CD14-positive monocyte (primary cell): Measurements from ENCODE around the gene STAT3. TPM values are rescaled to one million over a fixed set of nuclear protein-coding genes. Genes with fewer than 3 reads are reported as not detected.

Source experiments
- DNase-seq, 3 donors: peaks; one replicate each; pipeline ENCODE4 v3.0.0-alpha.2; 2011 to 2022
- H2AFZ ChIP-seq: 2 replicates; pipeline ENCODE4 v1.6.0; 2012; ENCODE audit warnings: mild to moderate bottlenecking, low read depth, low read length, inconsistent platforms; ENCODE audit not compliant: insufficient read depth, poor library complexity, severe bottlenecking
- H3K27ac ChIP-seq, 2 donors: 1 replicate in 1 of 2; 2 replicates in 1 of 2; pipeline ENCODE4 v1.5.1; 2012 to 2013; ENCODE audit warnings: low read length in 2 of 2, control low read depth in 1 of 2, inconsistent platforms in 1 of 2, low read depth in 1 of 2, mild to moderate bottlenecking in 1 of 2
- H3K27me3 ChIP-seq, 2 donors: one replicate each; pipeline versions ENCODE4 v1.6.0 to v1.6.1; 2011 to 2013; ENCODE audit warnings: low read length in 2 of 2; ENCODE audit not compliant: control insufficient read depth in 2 of 2, insufficient read depth in 2 of 2
- H3K36me3 ChIP-seq, 2 donors: replicated peaks in 1 of 2; 1 replicate in 1 of 2; 2 replicates in 1 of 2; pipeline versions ENCODE4 v1.5.1 to v1.6.1; 2012 to 2013; ENCODE audit warnings: low read length in 2 of 2, control low read depth in 1 of 2, inconsistent platforms in 1 of 2, mild to moderate bottlenecking in 1 of 2; ENCODE audit not compliant: insufficient read depth in 2 of 2, control insufficient read depth in 1 of 2
- H3K4me1 ChIP-seq, 2 donors: 1 replicate in 1 of 2; 2 replicates in 1 of 2; pipeline versions ENCODE4 v1.5.1 to v1.6.1; 2012 to 2013; ENCODE audit warnings: low read length in 2 of 2, control low read depth in 1 of 2, inconsistent platforms in 1 of 2, mild to moderate bottlenecking in 1 of 2, moderate library complexity in 1 of 2; ENCODE audit not compliant: insufficient read depth in 2 of 2, control insufficient read depth in 1 of 2
- H3K4me2 ChIP-seq: replicated peaks from 2 replicates; pipeline ENCODE3; 2012; ENCODE audit warnings: low read length, moderate library complexity, mild to moderate bottlenecking; ENCODE audit not compliant: poor library complexity, severe bottlenecking; ENCODE audit errors: extremely low read depth
- H3K4me3 ChIP-seq, 3 experiments: fragments of 200-600 bp in 1 of 3; sonication (generic) in 1 of 3; replicated peaks in 1 of 3; 1 replicate in 2 of 3; 2 replicates in 1 of 3; pipeline ENCODE4 v1.5.1; 2011 to 2013; ENCODE audit warnings: low read length in 3 of 3, mild to moderate bottlenecking in 3 of 3, control low read depth in 2 of 3, low read depth in 2 of 3, inconsistent platforms in 1 of 3, moderate library complexity in 1 of 3
- H3K79me2 ChIP-seq: 2 replicates; pipeline ENCODE4 v1.6.0; 2012; ENCODE audit warnings: mild to moderate bottlenecking, control low read depth, inconsistent platforms, low read length, moderate library complexity; ENCODE audit not compliant: insufficient read depth
- H3K9ac ChIP-seq: 2 replicates; pipeline ENCODE4 v1.6.0; 2017; ENCODE audit warnings: low read length, mild to moderate bottlenecking; ENCODE audit not compliant: insufficient read depth, poor library complexity, severe bottlenecking
- H3K9me3 ChIP-seq, 2 donors: replicated peaks in 1 of 2; 1 replicate in 1 of 2; 2 replicates in 1 of 2; pipeline versions ENCODE4 v1.5.1 to v1.6.1; 2012 to 2013; ENCODE audit warnings: low read length in 2 of 2, control low read depth in 1 of 2; ENCODE audit not compliant: control insufficient read depth in 1 of 2, insufficient read depth in 1 of 2
- H4K20me1 ChIP-seq: 2 replicates; pipeline ENCODE4 v1.6.0; 2012; ENCODE audit warnings: mild to moderate bottlenecking, low read length, control low read depth, moderate library complexity; ENCODE audit not compliant: insufficient read depth
- H3K27ac Mint-ChIP-seq, 7 donors: one replicate each; pipeline ENCODE4 v1.8.0; 2020; ENCODE audit warnings: mild to moderate bottlenecking in 7 of 7, mixed read lengths in 7 of 7, moderate library complexity in 6 of 7, inconsistent platforms in 2 of 7
- H3K27me3 Mint-ChIP-seq, 3 donors: one replicate each; pipeline ENCODE4 v1.8.0; 2021 to 2022; ENCODE audit warnings: low read depth in 3 of 3, mild to moderate bottlenecking in 3 of 3, mixed read lengths in 3 of 3, moderate library complexity in 3 of 3, inconsistent platforms in 1 of 3
- H3K36me3 Mint-ChIP-seq, 2 donors: one replicate each; pipeline ENCODE4 v1.8.0; 2020; ENCODE audit warnings: mixed read lengths in 2 of 2, inconsistent platforms in 1 of 2, mild to moderate bottlenecking in 1 of 2
- H3K4me1 Mint-ChIP-seq: one replicate; pipeline ENCODE4 v1.8.0; 2020; ENCODE audit warnings: mild to moderate bottlenecking, mixed read lengths
- H3K4me3 Mint-ChIP-seq, 2 donors: one replicate each; pipeline ENCODE4 v1.8.0; 2020; ENCODE audit warnings: mild to moderate bottlenecking in 2 of 2, mixed read lengths in 2 of 2, moderate library complexity in 1 of 2
- H3K9me3 Mint-ChIP-seq, 7 donors: one replicate each; pipeline ENCODE4 v1.8.0; 2020 to 2022; ENCODE audit warnings: mixed read lengths in 7 of 7, mild to moderate bottlenecking in 6 of 7, moderate library complexity in 6 of 7, inconsistent platforms in 2 of 7
- WGBS: methylation state at CpG from one replicate; pipeline ENCODE4 v1.1.5; 2013; ENCODE audit warnings: missing lambda C conversion rate; ENCODE audit not compliant: insufficient coverage; 5-methylcytosine and 5-hydroxymethylcytosine counted together
- intact Hi-C, 2 donors: fragments of 100-400 bp; cut with micrococcal nuclease; formaldehyde crosslinking; loops; one replicate each; pipeline versions ENCODE4 v1.15.0 to v1.15.1; 2023
- polyA plus RNA-seq, 3 donors: library from polyadenylated mRNA; depleted of rRNA in 1 of 3; unstranded in 2 of 3; stranded (reverse) in 1 of 3; fragments of 300-500 nt in 2 of 3; fragments of >200 nt in 1 of 3; fragmentation: Illumina TruSeq in 2 of 3; gene quantifications; 1 replicate in 2 of 3; 2 replicates in 1 of 3; pipeline ENCODE4 v1.2.3, GENCODE V29; 2012 to 2021
- TF ChIP-seq, protein P1 (sequence below): fragments of 200-600 bp; IDR thresholded peaks from one replicate; pipeline ENCODE4 v1.8.0; 2022; ENCODE audit warnings: antibody characterized with exemption, mild to moderate bottlenecking

STAT3 gene
- polyA plus RNA-seq, 3 donors = 73.0 to 155 (median 110) TPM

DNA sequence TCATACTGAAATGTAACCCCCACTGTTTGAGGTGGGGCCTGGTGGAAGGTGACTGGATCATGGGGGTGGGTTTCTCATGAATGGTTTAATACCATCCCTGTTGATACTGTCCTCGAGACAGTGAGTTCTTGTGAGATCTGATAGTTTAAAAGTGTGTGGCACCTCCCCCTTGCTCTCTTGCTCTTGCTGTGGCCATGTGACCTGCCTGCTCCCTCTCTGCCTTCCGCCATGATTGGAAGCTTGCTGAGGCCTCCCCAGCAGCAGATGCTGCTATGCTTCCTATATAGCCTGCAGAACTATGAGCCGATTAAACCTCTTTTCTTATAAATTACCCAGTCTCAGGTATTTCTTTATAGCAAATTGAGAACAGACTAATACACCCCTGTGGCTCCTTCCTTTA, 40.6 kb downstream of the STAT3 start:
- TF ChIP-seq, protein P1, sequence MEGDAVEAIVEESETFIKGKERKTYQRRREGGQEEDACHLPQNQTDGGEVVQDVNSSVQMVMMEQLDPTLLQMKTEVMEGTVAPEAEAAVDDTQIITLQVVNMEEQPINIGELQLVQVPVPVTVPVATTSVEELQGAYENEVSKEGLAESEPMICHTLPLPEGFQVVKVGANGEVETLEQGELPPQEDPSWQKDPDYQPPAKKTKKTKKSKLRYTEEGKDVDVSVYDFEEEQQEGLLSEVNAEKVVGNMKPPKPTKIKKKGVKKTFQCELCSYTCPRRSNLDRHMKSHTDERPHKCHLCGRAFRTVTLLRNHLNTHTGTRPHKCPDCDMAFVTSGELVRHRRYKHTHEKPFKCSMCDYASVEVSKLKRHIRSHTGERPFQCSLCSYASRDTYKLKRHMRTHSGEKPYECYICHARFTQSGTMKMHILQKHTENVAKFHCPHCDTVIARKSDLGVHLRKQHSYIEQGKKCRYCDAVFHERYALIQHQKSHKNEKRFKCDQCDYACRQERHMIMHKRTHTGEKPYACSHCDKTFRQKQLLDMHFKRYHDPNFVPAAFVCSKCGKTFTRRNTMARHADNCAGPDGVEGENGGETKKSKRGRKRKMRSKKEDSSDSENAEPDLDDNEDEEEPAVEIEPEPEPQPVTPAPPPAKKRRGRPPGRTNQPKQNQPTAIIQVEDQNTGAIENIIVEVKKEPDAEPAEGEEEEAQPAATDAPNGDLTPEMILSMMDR = no peak
- Mint-ChIP-seq H3K9me3 (no peaks in the 10 kb centered on the region), H3K36me3 (peaks cover 47 to 55% of the 10 kb centered on the region in 2 donors), H3K4me1 (peaks cover 42% of the 10 kb centered on the region), H3K27ac (peak overlapping the region in 4 of 7 donors; percentile 32 to 74 (median 60)), H3K4me3 (no peak overlapping the region), H3K27me3 (no peaks in the 10 kb centered on the region)
- Histone ChIP-seq H3K79me2 (peaks cover 57% of the 10 kb centered on the region), H2AFZ (no peak overlapping the region), H3K36me3 (peaks cover 30 to 53% of the 10 kb centered on the region in 2 donors), H3K9ac (no peak overlapping the region), H3K27ac (peak overlapping the region in 1 of 2 donors; percentile 34), H3K4me1 (peaks cover 16 to 17% of the 10 kb centered on the region in 2 donors), H3K9me3 (no peaks in the 10 kb centered on the region), H4K20me1 (peaks cover 77% of the 10 kb centered on the region), H3K27me3 (no peaks in the 10 kb centered on the region), H3K4me2 (no peak overlapping the region), H3K4me3 (no peak overlapping the region)
- no peak for DNase-seq
- intact Hi-C loops = no loop called here
- WGBS = 100% methylated on average over 1 of the region's 3 CpGs

DNA sequence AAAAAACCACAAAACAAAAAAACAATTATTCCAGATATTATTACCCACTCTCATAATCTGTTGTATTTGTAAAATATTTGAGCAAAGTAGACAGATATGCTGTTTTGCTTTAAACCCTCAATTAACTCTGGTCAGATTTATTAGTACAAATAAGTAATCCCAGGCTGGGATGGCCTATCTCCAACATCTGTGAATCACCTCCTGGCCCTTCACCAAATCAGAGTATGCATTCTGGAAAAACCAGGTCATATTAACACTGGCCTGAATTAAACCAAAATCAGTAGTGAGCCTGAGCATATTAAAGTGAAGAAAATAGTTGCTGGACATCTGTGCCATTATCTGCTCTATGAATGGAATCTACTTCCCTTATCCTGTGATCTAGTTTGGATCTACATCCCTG, 41.0 kb downstream of the STAT3 start:
- Histone ChIP-seq H3K27ac (peak overlapping the region in 1 of 2 donors; percentile 34), H3K4me3 (no peak overlapping the region), H3K79me2 (peaks cover 53% of the 10 kb centered on the region), H3K4me2 (no peak overlapping the region), H3K27me3 (no peaks in the 10 kb centered on the region), H3K9me3 (no peaks in the 10 kb centered on the region), H3K9ac (no peak overlapping the region), H2AFZ (no peak overlapping the region), H4K20me1 (peaks cover 72% of the 10 kb centered on the region), H3K4me1 (peaks cover 16 to 17% of the 10 kb centered on the region in 2 donors), H3K36me3 (peaks cover 34 to 57% of the 10 kb centered on the region in 2 donors)
- no peaks in the 10 kb centered on the region for H3K9me3 Mint-ChIP-seq
- peaks cover 42% of the 10 kb centered on the region for H3K4me1 Mint-ChIP-seq
- no peak overlapping the region for H3K4me3 Mint-ChIP-seq
- intact Hi-C loops = no loop called here
- peak overlapping the region in 4 of 7 donors; percentile 32 to 74 (median 60) for H3K27ac Mint-ChIP-seq
- H3K27me3 Mint-ChIP-seq = no peaks in the 10 kb centered on the region
- H3K36me3 Mint-ChIP-seq = peaks cover 50 to 59% of the 10 kb centered on the region in 2 donors
- TF ChIP-seq, protein P1 = no peak
- no peak for DNase-seq
